Panc1 (cell line): ENCODE measurements around the gene HNRNPUL1.

Source experiments
- CTCF ChIP-seq: fragments of 450-650 bp; IDR thresholded peaks from 2 replicates; pipeline ENCODE4 v1.5.1; 2017; ENCODE audit warnings: mild to moderate bottlenecking
- POLR2AphosphoS5 ChIP-seq: IDR thresholded peaks from 2 replicates; pipeline ENCODE4 v1.6.1; 2012; ENCODE audit warnings: mild to moderate bottlenecking, low read depth, low read length, moderate library complexity
- REST ChIP-seq, 2 experiments: IDR thresholded peaks; 2 replicates each; pipeline ENCODE4 v1.6.1; 2011 to 2012; ENCODE audit warnings: low read depth in 2 of 2, control low read depth in 1 of 2, low read length in 1 of 2, mild to moderate bottlenecking in 1 of 2, moderate library complexity in 1 of 2; ENCODE audit not compliant: insufficient read depth in 1 of 2

GRCh38 chr19:41330946-41331678, 66.9 kb downstream of the HNRNPUL1 start:
- TF ChIP-seq CTCF (no peak), POLR2AphosphoS5 (no peak), REST (IDR thresholded peaks at IDR 0.05; ENCODE audit: insufficient read depth in 1 of 2, low read depth in 2 of 2, low read length in 1 of 2) (no peak)
